ENCODE data around the gene E2F2. TPM values are rescaled to one million over a fixed set of nuclear protein-coding genes. Genes with fewer than 3 reads are reported as not detected.

The E2F2 gene
- polyA plus RNA-seq, 1 of the 3 experiments (the other 2 are of a cell fraction): 0.43 TPM

- TF ChIP-seq EP300 (IDR thresholded peaks at IDR 0.05; ENCODE audit: borderline replicate concordance in 1 of 2, low read depth in 1 of 2, low read length in 1 of 2): 0 out of 4 replicates have a peak, but pooled peaks of 1 of the 2 experiments have one; percentile 3
- peak; percentile 50 for TF ChIP-seq TCF12 (IDR thresholded peaks at IDR 0.05)
- TF ChIP-seq, protein P1, sequence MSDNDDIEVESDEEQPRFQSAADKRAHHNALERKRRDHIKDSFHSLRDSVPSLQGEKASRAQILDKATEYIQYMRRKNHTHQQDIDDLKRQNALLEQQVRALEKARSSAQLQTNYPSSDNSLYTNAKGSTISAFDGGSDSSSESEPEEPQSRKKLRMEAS (IDR thresholded peaks at IDR 0.05; ENCODE audit: low read depth): peak; percentile 1; the same call in 1 of the 2 replicates
- TF ChIP-seq, protein P2, sequence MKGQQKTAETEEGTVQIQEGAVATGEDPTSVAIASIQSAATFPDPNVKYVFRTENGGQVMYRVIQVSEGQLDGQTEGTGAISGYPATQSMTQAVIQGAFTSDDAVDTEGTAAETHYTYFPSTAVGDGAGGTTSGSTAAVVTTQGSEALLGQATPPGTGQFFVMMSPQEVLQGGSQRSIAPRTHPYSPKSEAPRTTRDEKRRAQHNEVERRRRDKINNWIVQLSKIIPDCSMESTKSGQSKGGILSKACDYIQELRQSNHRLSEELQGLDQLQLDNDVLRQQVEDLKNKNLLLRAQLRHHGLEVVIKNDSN (IDR thresholded peaks at IDR 0.05; ENCODE audit: borderline replicate concordance, low read depth): no peak
- TF ChIP-seq POLR2AphosphoS5 (IDR thresholded peaks at IDR 0.05; ENCODE audit: low read depth, low read length): peak; percentile 43
- TF ChIP-seq, protein P3, sequence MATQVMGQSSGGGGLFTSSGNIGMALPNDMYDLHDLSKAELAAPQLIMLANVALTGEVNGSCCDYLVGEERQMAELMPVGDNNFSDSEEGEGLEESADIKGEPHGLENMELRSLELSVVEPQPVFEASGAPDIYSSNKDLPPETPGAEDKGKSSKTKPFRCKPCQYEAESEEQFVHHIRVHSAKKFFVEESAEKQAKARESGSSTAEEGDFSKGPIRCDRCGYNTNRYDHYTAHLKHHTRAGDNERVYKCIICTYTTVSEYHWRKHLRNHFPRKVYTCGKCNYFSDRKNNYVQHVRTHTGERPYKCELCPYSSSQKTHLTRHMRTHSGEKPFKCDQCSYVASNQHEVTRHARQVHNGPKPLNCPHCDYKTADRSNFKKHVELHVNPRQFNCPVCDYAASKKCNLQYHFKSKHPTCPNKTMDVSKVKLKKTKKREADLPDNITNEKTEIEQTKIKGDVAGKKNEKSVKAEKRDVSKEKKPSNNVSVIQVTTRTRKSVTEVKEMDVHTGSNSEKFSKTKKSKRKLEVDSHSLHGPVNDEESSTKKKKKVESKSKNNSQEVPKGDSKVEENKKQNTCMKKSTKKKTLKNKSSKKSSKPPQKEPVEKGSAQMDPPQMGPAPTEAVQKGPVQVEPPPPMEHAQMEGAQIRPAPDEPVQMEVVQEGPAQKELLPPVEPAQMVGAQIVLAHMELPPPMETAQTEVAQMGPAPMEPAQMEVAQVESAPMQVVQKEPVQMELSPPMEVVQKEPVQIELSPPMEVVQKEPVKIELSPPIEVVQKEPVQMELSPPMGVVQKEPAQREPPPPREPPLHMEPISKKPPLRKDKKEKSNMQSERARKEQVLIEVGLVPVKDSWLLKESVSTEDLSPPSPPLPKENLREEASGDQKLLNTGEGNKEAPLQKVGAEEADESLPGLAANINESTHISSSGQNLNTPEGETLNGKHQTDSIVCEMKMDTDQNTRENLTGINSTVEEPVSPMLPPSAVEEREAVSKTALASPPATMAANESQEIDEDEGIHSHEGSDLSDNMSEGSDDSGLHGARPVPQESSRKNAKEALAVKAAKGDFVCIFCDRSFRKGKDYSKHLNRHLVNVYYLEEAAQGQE (IDR thresholded peaks at IDR 0.05; ENCODE audit: low read depth, low read length): no peak
- 0 out of 2 replicates have a peak, but pooled peaks have one; percentile 13 for TF ChIP-seq SIN3A (IDR thresholded peaks at IDR 0.05; ENCODE audit: borderline replicate concordance, low read depth, low read length)
- peak; percentile 4; the same call in 1 of the 2 replicates for TF ChIP-seq JUND (IDR thresholded peaks at IDR 0.05)
- no peak for DNase-seq
- ChIA-PET CTCF (interaction anchor here (1.3 to 18.2 kb wide), 9 partner anchors 8 to 135 kb away, joined by 3 to 708 read pairs (median 7); partner anchors contain the start of gene RPL11), POLR2A (interaction anchor here (1.0 to 1.3 kb wide), 2 partner anchors 63 to 76 kb away, joined by 3 to 4 read pairs; no protein-coding TSS in a partner anchor)
- Histone ChIP-seq H3F3A (replicated peaks; ENCODE audit: insufficient read depth) (peaks cover 67% of the 10 kb centered on the region), H3K4me1 (ENCODE audit: control insufficient read depth in 1 of 2, insufficient read depth in 2 of 2, low read depth in 1 of 2, low read length in 1 of 2) (peaks cover 53 to 81% of the 10 kb centered on the region in 2 experiments), H3K9ac (peak overlapping the region; percentile 99), H3K79me2 (ENCODE audit: insufficient read depth) (peaks cover 41% of the 10 kb centered on the region), H3K9me2 (no peaks in the 10 kb centered on the region), H3K4me3 (ENCODE audit: low read depth in 2 of 2, low read length in 1 of 2) (peak overlapping the region; percentile 88 to 92), H3K36me3 (replicated peaks in 1 of 2; ENCODE audit: control insufficient read depth in 1 of 2, insufficient read depth in 2 of 2, low read length in 1 of 2) (peaks cover 2 to 23% of the 10 kb centered on the region in 2 experiments), H3K27me3 (ENCODE audit: insufficient read depth) (no peaks in the 10 kb centered on the region), H2AFZ (ENCODE audit: low read depth) (no peak overlapping the region), H4K20me1 (ENCODE audit: insufficient read depth) (peaks cover 30% of the 10 kb centered on the region), H3K4me2 (peak overlapping the region; percentile 93), H3K27ac (ENCODE audit: low read depth in 2 of 2, low read length in 1 of 2) (peak overlapping the region; percentile 98 to 100), H3K9me3 (no peaks in the 10 kb centered on the region)
- WGBS (ENCODE audit: low lambda C conversion rate): 47% methylated on average over 4 of the region's 4 CpGs
Measured at GRCh38 chr1:23556635-23557470, 25.8 kb upstream of the E2F2 start.

Data from SK-N-SH (cell line).